Suprapubic skin (tissue), 4 donors: ENCODE measurements around the gene SLC66A2.

Experiments
- POLR2A ChIP-seq, 2 donors: fragments of 450-650 bp; IDR thresholded peaks; one replicate each; pipeline ENCODE4 v1.6.1; 2017; ENCODE audit warnings: antibody characterized with exemption in 2 of 2, mild to moderate bottlenecking in 2 of 2, moderate library complexity in 2 of 2
- POLR2AphosphoS5 ChIP-seq, 3 donors: sonication (generic); formaldehyde crosslinking; IDR thresholded peaks; one replicate each; pipeline ENCODE4 v1.6.1; 2017; ENCODE audit warnings: antibody characterized with exemption in 3 of 3

DNA sequence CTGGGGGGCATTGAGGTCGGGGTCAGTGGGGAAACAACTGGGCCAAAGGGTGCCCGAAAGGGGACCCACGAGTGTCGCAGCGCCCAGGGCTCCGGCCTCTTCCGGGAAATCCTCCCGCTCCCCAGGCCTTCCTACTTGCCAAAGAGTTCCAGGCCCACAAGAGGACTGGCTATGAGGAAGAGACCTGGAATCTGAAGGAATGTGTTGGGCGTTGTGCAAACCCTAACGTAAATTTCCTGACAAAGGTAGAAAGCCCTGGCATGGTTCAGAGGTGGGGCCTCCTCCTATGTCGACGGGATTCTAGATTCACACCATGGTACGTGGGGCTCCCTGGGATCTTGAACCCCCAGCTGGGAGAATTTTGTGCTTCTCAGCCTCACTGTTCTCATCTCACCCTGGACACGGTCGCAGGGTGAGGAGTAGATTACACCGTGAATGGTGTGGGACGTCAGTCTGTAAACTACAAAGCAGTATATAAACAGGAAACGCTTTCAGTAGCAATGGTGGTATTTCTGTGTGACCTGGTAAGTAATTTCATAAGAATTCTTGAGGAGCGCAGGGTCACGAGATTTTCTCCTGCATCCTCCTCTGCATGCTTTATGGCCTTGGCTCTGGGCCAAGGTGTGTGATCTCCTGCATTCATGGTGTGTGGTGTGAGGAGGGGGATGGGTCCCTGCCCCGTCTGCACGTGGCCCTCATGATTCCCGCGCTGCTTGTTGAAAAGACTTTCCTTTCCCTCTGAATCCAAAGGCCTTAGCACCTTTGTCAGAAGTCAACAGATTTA, 13.9 kb upstream of the SLC66A2 start:
- TF ChIP-seq POLR2A (IDR thresholded peaks at IDR 0.05) (no peak), POLR2AphosphoS5 (IDR thresholded peaks at IDR 0.05) (no peak)
